ENCODE data around the gene PGA4. TPM values are rescaled to one million over a fixed set of nuclear protein-coding genes. Genes with fewer than 3 reads are reported as not detected.
"Not testable (repeated sequence)": the region's sequence is repeated elsewhere in the genome, so short reads cannot be mapped to it uniquely, and the experiment has no call there.

PGA4 gene
- total RNA-seq, 2 donors from 2014 or later: not detected

- ATAC-seq; H3K27me3 Mint-ChIP-seq; H3K4me3 Mint-ChIP-seq; DNase-seq (ENCODE audit: low spot score); H3K27ac Mint-ChIP-seq; H3K36me3 Mint-ChIP-seq; H3K9me3 Mint-ChIP-seq; H3K4me1 Mint-ChIP-seq (ENCODE audit: low read depth in 2 of 2): not testable (repeated sequence)
Measured at GRCh38 chr11:61248071-61248470, 25.9 kb downstream of the PGA4 start.

- H3K4me3 Mint-ChIP-seq; H3K36me3 Mint-ChIP-seq; DNase-seq (ENCODE audit: low spot score); ATAC-seq; H3K9me3 Mint-ChIP-seq; H3K4me1 Mint-ChIP-seq (ENCODE audit: low read depth in 2 of 2); H3K27me3 Mint-ChIP-seq; H3K27ac Mint-ChIP-seq: not testable (repeated sequence)
Measured at GRCh38 chr11:61249201-61249600, 27.1 kb downstream of the PGA4 start.

- ATAC-seq; H3K27me3 Mint-ChIP-seq; H3K36me3 Mint-ChIP-seq; H3K9me3 Mint-ChIP-seq; DNase-seq (ENCODE audit: low spot score); H3K27ac Mint-ChIP-seq; H3K4me1 Mint-ChIP-seq (ENCODE audit: low read depth in 2 of 2); H3K4me3 Mint-ChIP-seq: not testable (repeated sequence)
Measured at GRCh38 chr11:61250796-61251765, 28.9 kb downstream of the PGA4 start.

GRCh38 chr11:61252332-61252731 is 30.2 kb downstream of the PGA4 start:
- H3K27ac Mint-ChIP-seq; H3K27me3 Mint-ChIP-seq; H3K36me3 Mint-ChIP-seq; H3K4me1 Mint-ChIP-seq (ENCODE audit: low read depth in 2 of 2); H3K9me3 Mint-ChIP-seq; H3K4me3 Mint-ChIP-seq; ATAC-seq; DNase-seq (ENCODE audit: low spot score): not testable (repeated sequence)

- Mint-ChIP-seq H3K27ac (no peak overlapping the region), H3K4me3 (no peak overlapping the region), H3K36me3 (no peaks in the 10 kb centered on the region), H3K27me3 (peaks cover 0 to 6% of the 10 kb centered on the region in 2 donors), H3K9me3 (no peaks in the 10 kb centered on the region), H3K4me1 (ENCODE audit: low read depth in 2 of 2) (no peaks in the 10 kb centered on the region)
- ATAC-seq (peak; percentile 72 to 76), DNase-seq (ENCODE audit: low spot score) (peak; percentile 66)
Measured at GRCh38 chr11:61254403-61255025, 32.4 kb downstream of the PGA4 start.

GRCh38 chr11:61256710-61257482 is 34.7 kb downstream of the PGA4 start:
- Mint-ChIP-seq H3K36me3 (no peaks in the 10 kb centered on the region), H3K4me1 (ENCODE audit: low read depth in 2 of 2) (no peaks in the 10 kb centered on the region), H3K27ac (no peak overlapping the region), H3K9me3 (no peaks in the 10 kb centered on the region), H3K4me3 (no peak overlapping the region), H3K27me3 (peaks cover 5 to 8% of the 10 kb centered on the region in 2 donors)
- no peak for DNase-seq (ENCODE audit: low spot score)
- ATAC-seq: no peak

- H3K36me3 Mint-ChIP-seq: no peaks in the 10 kb centered on the region
- DNase-seq (ENCODE audit: low spot score) (no peak), ATAC-seq (no peak)
- H3K27ac Mint-ChIP-seq: no peak overlapping the region
- no peak overlapping the region for H3K4me3 Mint-ChIP-seq
- no peaks in the 10 kb centered on the region for H3K4me1 Mint-ChIP-seq (ENCODE audit: low read depth in 2 of 2)
- peaks cover 2 to 8% of the 10 kb centered on the region in 2 donors for H3K27me3 Mint-ChIP-seq
- H3K9me3 Mint-ChIP-seq: no peaks in the 10 kb centered on the region
Measured at GRCh38 chr11:61258546-61258945, 36.4 kb downstream of the PGA4 start.

GRCh38 chr11:61259363-61259762 is 37.2 kb downstream of the PGA4 start:
- ATAC-seq (no peak), DNase-seq (ENCODE audit: low spot score) (no peak)
- H3K27me3 Mint-ChIP-seq: peaks cover 2 to 8% of the 10 kb centered on the region in 2 donors
- no peaks in the 10 kb centered on the region for H3K9me3 Mint-ChIP-seq
- H3K27ac Mint-ChIP-seq: no peak overlapping the region
- no peaks in the 10 kb centered on the region for H3K4me1 Mint-ChIP-seq (ENCODE audit: low read depth in 2 of 2)
- no peaks in the 10 kb centered on the region for H3K36me3 Mint-ChIP-seq
- H3K4me3 Mint-ChIP-seq: no peak overlapping the region

GRCh38 chr11:61264371-61264770 is 42.2 kb downstream of the PGA4 start:
- Mint-ChIP-seq H3K27ac (no peak overlapping the region), H3K36me3 (no peaks in the 10 kb centered on the region), H3K4me1 (ENCODE audit: low read depth in 2 of 2) (no peaks in the 10 kb centered on the region), H3K9me3 (no peaks in the 10 kb centered on the region), H3K27me3 (peaks cover 2 to 8% of the 10 kb centered on the region in 2 donors), H3K4me3 (no peak overlapping the region)
- ATAC-seq: no peak
- no peak for DNase-seq (ENCODE audit: low spot score)

GRCh38 chr11:61264795-61265194 is 42.6 kb downstream of the PGA4 start:
- no peak for ATAC-seq
- H3K9me3 Mint-ChIP-seq: no peaks in the 10 kb centered on the region
- no peaks in the 10 kb centered on the region for H3K4me1 Mint-ChIP-seq (ENCODE audit: low read depth in 2 of 2)
- DNase-seq (ENCODE audit: low spot score): no peak
- H3K27me3 Mint-ChIP-seq: peaks cover 2 to 8% of the 10 kb centered on the region in 2 donors
- H3K4me3 Mint-ChIP-seq: no peak overlapping the region
- H3K27ac Mint-ChIP-seq: no peak overlapping the region
- no peaks in the 10 kb centered on the region for H3K36me3 Mint-ChIP-seq

GRCh38 chr11:61265357-61265756 is 43.2 kb downstream of the PGA4 start:
- ATAC-seq (no peak), DNase-seq (ENCODE audit: low spot score) (no peak)
- Mint-ChIP-seq H3K9me3 (no peaks in the 10 kb centered on the region), H3K27ac (no peak overlapping the region), H3K4me1 (ENCODE audit: low read depth in 2 of 2) (no peaks in the 10 kb centered on the region), H3K36me3 (no peaks in the 10 kb centered on the region), H3K4me3 (no peak overlapping the region), H3K27me3 (peaks cover 2 to 7% of the 10 kb centered on the region in 2 donors)

- Mint-ChIP-seq H3K27ac (no peak overlapping the region), H3K36me3 (no peaks in the 10 kb centered on the region), H3K4me1 (ENCODE audit: low read depth in 2 of 2) (no peaks in the 10 kb centered on the region), H3K9me3 (no peaks in the 10 kb centered on the region), H3K4me3 (no peak overlapping the region), H3K27me3 (no peaks in the 10 kb centered on the region)
- DNase-seq (ENCODE audit: low spot score) (no peak), ATAC-seq (no peak)
Measured at GRCh38 chr11:61266602-61267001, 44.5 kb downstream of the PGA4 start.

- Mint-ChIP-seq H3K27ac (no peak overlapping the region), H3K9me3 (no peaks in the 10 kb centered on the region), H3K27me3 (no peaks in the 10 kb centered on the region), H3K4me3 (no peak overlapping the region), H3K36me3 (no peaks in the 10 kb centered on the region), H3K4me1 (ENCODE audit: low read depth in 2 of 2) (no peaks in the 10 kb centered on the region)
- DNase-seq (ENCODE audit: low spot score): no peak
- ATAC-seq: no peak
Measured at GRCh38 chr11:61267437-61267841, 45.3 kb downstream of the PGA4 start.

All from natural killer cell treated with Interleukin-12 subunit alpha and Interleukin-12 subunit beta and Interleukin-15 and Interleukin-18, amount 100 ng/mL, for 72 hours (primary cell).